ENCODE results near the gene MAP4K2. TPM values are rescaled to one million over a fixed set of nuclear protein-coding genes. Genes with fewer than 3 reads are reported as not detected.
A peak's percentile ranks its signal among the peaks of the same experiment; 100 is the strongest.

Gene MAP4K2
- polyA plus RNA-seq, 3 donors, result 9.9 to 38.0 (median 12.6) TPM

- intact Hi-C loops (cut with micrococcal nuclease), result no loop called here
Observed at GRCh38 chr11:64810891-64811272, 7.9 kb upstream of the MAP4K2 start.

GRCh38 chr11:64810271-64810890 lies 7.4 kb upstream of the MAP4K2 start, which contains the start of gene MEN1:
Gene MEN1 (minus strand): TSS chr11:64810551. CDS start chr11:64810109, 442 bp downstream.
- no peak for TF ChIP-seq CTCF (IDR thresholded peaks at IDR 0.05)
- H3K27me3 ChIP-seq (ENCODE audit: control insufficient read depth in 2 of 2, insufficient read depth in 2 of 2, low read length in 2 of 2), result no peaks in the 10 kb centered on the region
- Mint-ChIP-seq H3K9me3 (no peaks in the 10 kb centered on the region), H3K4me3 (peak within 1 kb of the TSS; percentile 94 to 95), H3K27ac (peak within 1 kb of the TSS; percentile 11 to 89 (median 74)), H3K27me3 (ENCODE audit: low read depth in 3 of 3) (peaks cover 2 to 5% (median 4%) of the 10 kb centered on the region in 3 donors), H3K36me3 (peaks cover 20 to 25% of the 10 kb centered on the region in 2 donors), H3K4me1 (peaks cover 19% of the 10 kb centered on the region)
- H3K27ac ChIP-seq (ENCODE audit: low read depth in 1 of 2, low read length in 2 of 2), result peak within 1 kb of the TSS; percentile 3 to 52
- H4K20me1 ChIP-seq (ENCODE audit: insufficient read depth, low read length), result no peaks in the 10 kb centered on the region
- peaks cover 12 to 19% of the 10 kb centered on the region in 2 donors for H3K4me1 ChIP-seq (ENCODE audit: control insufficient read depth in 1 of 2, insufficient read depth in 2 of 2, low read length in 2 of 2)
- peak within 1 kb of the TSS; percentile 82 for H2AFZ ChIP-seq (ENCODE audit: insufficient read depth, low read depth, low read length, poor library complexity, severe bottlenecking)
- peak within 1 kb of the TSS; percentile 61 to 98 (median 79) for H3K4me3 ChIP-seq (replicated peaks in 1 of 3; ENCODE audit: low read depth in 2 of 3, low read length in 3 of 3)
- under 1% methylated on average over 39 of the region's 46 CpGs for WGBS (ENCODE audit: insufficient coverage)
- peak within 1 kb of the TSS; percentile 89 for H3K4me2 ChIP-seq (replicated peaks; ENCODE audit: extremely low read depth, low read length, poor library complexity, severe bottlenecking)
- peak; percentile 67 to 81 (median 76) for DNase-seq
- peak within 1 kb of the TSS; percentile 56 for H3K9ac ChIP-seq (ENCODE audit: insufficient read depth, low read length, poor library complexity, severe bottlenecking)
- no peaks in the 10 kb centered on the region for H3K79me2 ChIP-seq (ENCODE audit: insufficient read depth, low read length)
- peaks cover 0 to 24% of the 10 kb centered on the region in 2 donors for H3K36me3 ChIP-seq (replicated peaks in 1 of 2; ENCODE audit: control insufficient read depth in 1 of 2, insufficient read depth in 2 of 2, low read length in 2 of 2)
- intact Hi-C loops (cut with micrococcal nuclease), result no loop called here
- no peaks in the 10 kb centered on the region for H3K9me3 ChIP-seq (replicated peaks in 1 of 2; ENCODE audit: control insufficient read depth in 1 of 2, insufficient read depth in 1 of 2, low read length in 2 of 2)

More at GRCh38 chr11:64810891-64811272, 7.9 kb upstream of the MAP4K2 start:
- Mint-ChIP-seq H3K4me1 (peaks cover 19% of the 10 kb centered on the region), H3K4me3 (peak overlapping the region; percentile 94 to 95), H3K9me3 (no peaks in the 10 kb centered on the region), H3K36me3 (peaks cover 15 to 20% of the 10 kb centered on the region in 2 donors), H3K27ac (peak overlapping the region in 6 of 7 donors; percentile 11 to 89 (median 68)), H3K27me3 (ENCODE audit: low read depth in 3 of 3) (peaks cover 2 to 5% (median 4%) of the 10 kb centered on the region in 3 donors)
- Histone ChIP-seq H3K27ac (ENCODE audit: low read depth in 1 of 2, low read length in 2 of 2) (peak overlapping the region in 1 of 2 donors; percentile 52), H3K36me3 (replicated peaks in 1 of 2; ENCODE audit: control insufficient read depth in 1 of 2, insufficient read depth in 2 of 2, low read length in 2 of 2) (peaks cover 0 to 19% of the 10 kb centered on the region in 2 donors), H3K27me3 (ENCODE audit: control insufficient read depth in 2 of 2, insufficient read depth in 2 of 2, low read length in 2 of 2) (no peaks in the 10 kb centered on the region), H3K4me1 (ENCODE audit: control insufficient read depth in 1 of 2, insufficient read depth in 2 of 2, low read length in 2 of 2) (peaks cover 12 to 19% of the 10 kb centered on the region in 2 donors), H3K4me2 (replicated peaks; ENCODE audit: extremely low read depth, low read length, poor library complexity, severe bottlenecking) (peak overlapping the region; percentile 89), H3K4me3 (replicated peaks in 1 of 3; ENCODE audit: low read depth in 2 of 3, low read length in 3 of 3) (peak overlapping the region; percentile 61 to 98 (median 79)), H4K20me1 (ENCODE audit: insufficient read depth, low read length) (no peaks in the 10 kb centered on the region), H3K79me2 (ENCODE audit: insufficient read depth, low read length) (no peaks in the 10 kb centered on the region), H2AFZ (ENCODE audit: insufficient read depth, low read depth, low read length, poor library complexity, severe bottlenecking) (peak overlapping the region; percentile 82), H3K9ac (ENCODE audit: insufficient read depth, low read length, poor library complexity, severe bottlenecking) (peak overlapping the region; percentile 56), H3K9me3 (replicated peaks in 1 of 2; ENCODE audit: control insufficient read depth in 1 of 2, insufficient read depth in 1 of 2, low read length in 2 of 2) (no peaks in the 10 kb centered on the region)
- TF ChIP-seq CTCF (IDR thresholded peaks at IDR 0.05), result no peak
- 6% methylated on average over 7 of the region's 17 CpGs for WGBS (ENCODE audit: insufficient coverage)
- DNase-seq, result peak in 1 of 3 donors; percentile 15

All from CD14-positive monocyte (primary cell).